SK-N-SH (cell line): ENCODE measurements around the gene HP. TPM values are rescaled to one million over a fixed set of nuclear protein-coding genes. Genes with fewer than 3 reads are reported as not detected.

Experiments
- CTCF ChIA-PET: fragments of 300-600, 350-600 bp; formaldehyde crosslinking; extraction: SDS; loops from one replicate; lab custom pipeline; 2021; lab: Yijun Ruan, JAX
- POLR2A ChIA-PET: fragments of 350-600 bp; sonication (Branson Sonifier 250); formaldehyde crosslinking; extraction: SDS; loops from one replicate; lab custom pipeline; 2020; ENCODE audit warnings: antibody characterized with exemption, inconsistent platforms; lab: Yijun Ruan, JAX
- DNase-seq: peaks from one replicate; pipeline ENCODE4 v3.0.0; 2012
- H2AFZ ChIP-seq: fragments of 200-600 bp; sonication (generic); 2 replicates; pipeline ENCODE4 v1.8.1; 2016; ENCODE audit warnings: antibody characterized with exemption, mild to moderate bottlenecking, low read depth
- H3F3A ChIP-seq: fragments of 200-600 bp; sonication (generic); replicated peaks from 2 replicates; pipeline ENCODE3; 2016; ENCODE audit warnings: antibody characterized with exemption, mild to moderate bottlenecking; ENCODE audit not compliant: insufficient read depth
- H3K27ac ChIP-seq, 2 experiments: fragments of 200-500 bp in 1 of 2; fragments of 200-600 bp in 1 of 2; sonication (Bioruptor generic) in 1 of 2; sonication (generic), shearing (Covaris generic) in 1 of 2; 2 replicates each; pipeline versions ENCODE4 v1.5.1 to v1.6.1; 2014 to 2016; ENCODE audit warnings: low read depth in 2 of 2, inconsistent platforms in 1 of 2, low read length in 1 of 2, mild to moderate bottlenecking in 1 of 2, mixed read lengths in 1 of 2
- H3K27me3 ChIP-seq: fragments of 200-600 bp; sonication (generic), shearing (Covaris generic); 2 replicates; pipeline ENCODE4 v1.6.1; 2016; ENCODE audit warnings: mixed run types; ENCODE audit not compliant: insufficient read depth
- H3K36me3 ChIP-seq, 2 experiments: fragments of 200-500 bp in 1 of 2; fragments of 200-600 bp in 1 of 2; sonication (Bioruptor generic) in 1 of 2; sonication (generic) in 1 of 2; replicated peaks in 1 of 2; 2 replicates each; pipeline versions ENCODE3 to v1.5.1; 2014 to 2016; ENCODE audit warnings: low read length in 1 of 2, mild to moderate bottlenecking in 1 of 2; ENCODE audit not compliant: insufficient read depth in 2 of 2, control insufficient read depth in 1 of 2
- H3K4me1 ChIP-seq, 2 experiments: fragments of 200-500 bp in 1 of 2; fragments of 200-600 bp in 1 of 2; sonication (Bioruptor generic) in 1 of 2; sonication (generic), shearing (Covaris generic) in 1 of 2; 2 replicates each; pipeline versions ENCODE4 v1.5.1 to v1.6.1; 2014 to 2016; ENCODE audit warnings: low read depth in 1 of 2, low read length in 1 of 2, mixed run types in 1 of 2; ENCODE audit not compliant: insufficient read depth in 2 of 2, control insufficient read depth in 1 of 2
- H3K4me2 ChIP-seq: fragments of 200-600 bp; sonication (generic), shearing (Covaris generic); 2 replicates; pipeline ENCODE4 v1.6.1; 2017; ENCODE audit warnings: mixed run types
- H3K4me3 ChIP-seq, 2 experiments: fragments of 200-500 bp in 1 of 2; fragments of 200-600 bp in 1 of 2; sonication (Bioruptor generic) in 1 of 2; sonication (generic), shearing (Covaris generic) in 1 of 2; 2 replicates each; pipeline versions ENCODE4 v1.5.1 to v1.8.1; 2014 to 2016; ENCODE audit warnings: low read depth in 2 of 2, inconsistent platforms in 1 of 2, low read length in 1 of 2, mild to moderate bottlenecking in 1 of 2, mixed read lengths in 1 of 2, moderate library complexity in 1 of 2
- H3K79me2 ChIP-seq: fragments of 200-600 bp; sonication (generic); 2 replicates; pipeline ENCODE4 v1.8.1; 2017; ENCODE audit warnings: mild to moderate bottlenecking; ENCODE audit not compliant: insufficient read depth
- H3K9ac ChIP-seq: fragments of 200-600 bp; sonication (generic); 2 replicates; pipeline ENCODE4 v1.6.1; 2017; ENCODE audit warnings: mixed run types
- H3K9me2 ChIP-seq: fragments of 200-600 bp; sonication (generic); 2 replicates; pipeline ENCODE4 v1.6.1; 2017; ENCODE audit warnings: mixed run types
- H3K9me3 ChIP-seq: fragments of 200-600 bp; sonication (generic); 2 replicates; pipeline ENCODE4 v1.6.1; 2017; ENCODE audit warnings: mixed run types, mild to moderate bottlenecking, moderate library complexity
- H4K20me1 ChIP-seq: fragments of 200-600 bp; sonication (generic); 2 replicates; pipeline ENCODE4 v1.6.1; 2017; ENCODE audit warnings: mild to moderate bottlenecking, mixed run types; ENCODE audit not compliant: insufficient read depth
- EP300 ChIP-seq, 2 experiments: IDR thresholded peaks; 2 replicates each; pipeline versions ENCODE4 v1.4.0 to v1.6.1; 2012; ENCODE audit warnings: borderline replicate concordance in 1 of 2, low read depth in 1 of 2, low read length in 1 of 2
- FOXJ3 ChIP-seq: sonication (generic); formaldehyde crosslinking; IDR thresholded peaks from 2 replicates; pipeline ENCODE4 v1.5.1; 2020; ENCODE audit warnings: mild to moderate bottlenecking, missing genetic modification reagents
- GABPA ChIP-seq: IDR thresholded peaks from 2 replicates; pipeline ENCODE4 v1.4.0; 2012; ENCODE audit warnings: low read depth, mild to moderate bottlenecking
- GATA2 ChIP-seq: sonication (generic); formaldehyde crosslinking; IDR thresholded peaks from 2 replicates; pipeline ENCODE4 v1.5.0; 2020; ENCODE audit warnings: mild to moderate bottlenecking, missing genetic modification reagents
- MAX ChIP-seq: IDR thresholded peaks from 2 replicates; pipeline ENCODE4 v1.4.0; 2012; ENCODE audit warnings: low read depth
- MXI1 ChIP-seq: IDR thresholded peaks from 2 replicates; pipeline ENCODE4 v1.6.1; 2012; ENCODE audit warnings: mild to moderate bottlenecking, low read depth, low read length, improper control_type of control experiment
- NFIC ChIP-seq: IDR thresholded peaks from 2 replicates; pipeline ENCODE4 v1.4.0; 2012; ENCODE audit warnings: borderline replicate concordance
- NRF1 ChIP-seq: IDR thresholded peaks from 2 replicates; pipeline ENCODE4 v1.6.1; 2012; ENCODE audit warnings: low read depth, mild to moderate bottlenecking, low read length
- POLR2AphosphoS5 ChIP-seq: IDR thresholded peaks from 2 replicates; pipeline ENCODE4 v1.6.1; 2012; ENCODE audit warnings: low read depth, low read length
- RAD21 ChIP-seq: IDR thresholded peaks from 2 replicates; pipeline ENCODE4 v1.6.1; 2012; ENCODE audit warnings: mild to moderate bottlenecking, low read length
- REST ChIP-seq: IDR thresholded peaks from 2 replicates; pipeline ENCODE4 v1.6.1; 2012; ENCODE audit warnings: mild to moderate bottlenecking, low read depth, low read length, moderate library complexity
- SIN3A ChIP-seq: IDR thresholded peaks from 2 replicates; pipeline ENCODE4 v1.6.1; 2012; ENCODE audit warnings: low read depth, mild to moderate bottlenecking, low read length, moderate library complexity, borderline replicate concordance
- TCF12 ChIP-seq: IDR thresholded peaks from 2 replicates; pipeline ENCODE4 v1.4.0; 2012
- YY1 ChIP-seq: IDR thresholded peaks from 2 replicates; pipeline ENCODE4 v1.4.0; 2012; ENCODE audit warnings: low read depth, mild to moderate bottlenecking
- ZBTB33 ChIP-seq: IDR thresholded peaks from 2 replicates; pipeline ENCODE4 v1.4.0; 2012; ENCODE audit warnings: low read depth, borderline replicate concordance
- WGBS: methylation state at CpG from one replicate; pipeline ENCODE4 v1.1.6; 2017; ENCODE audit warnings: low lambda C conversion rate; 5-methylcytosine and 5-hydroxymethylcytosine counted together
- polyA plus RNA-seq, 3 experiments: library from polyadenylated mRNA; depleted of rRNA; stranded (reverse); fragments of >200 nt; gene quantifications; 2 replicates each; pipeline ENCODE4 v1.2.3, GENCODE V29; 2012
- TF ChIP-seq, protein P1 (sequence below): fragments of 150-350 bp; IDR thresholded peaks from 2 replicates; pipeline ENCODE4 v1.6.1; 2017; ENCODE audit warnings: antibody characterized with exemption, low read length, low read depth, borderline replicate concordance
- TF ChIP-seq, protein P2 (sequence below): IDR thresholded peaks from 2 replicates; pipeline ENCODE4 v1.4.0; 2012; ENCODE audit warnings: low read depth, borderline replicate concordance

HP gene
- polyA plus RNA-seq, 1 of the 3 experiments (the other 2 are of a cell fraction) = not detected

GRCh38 chr16:72036098-72036497, 18.2 kb upstream of the HP start (continued):
- TF ChIP-seq ZBTB33 (no peak), RAD21 (no peak), GATA2 (CRISPR knock-in tag) (no peak), SIN3A (no peak), YY1 (no peak), NFIC (no peak), TCF12 (no peak), NRF1 (no peak), POLR2AphosphoS5 (no peak)
- TF ChIP-seq, protein P1, sequence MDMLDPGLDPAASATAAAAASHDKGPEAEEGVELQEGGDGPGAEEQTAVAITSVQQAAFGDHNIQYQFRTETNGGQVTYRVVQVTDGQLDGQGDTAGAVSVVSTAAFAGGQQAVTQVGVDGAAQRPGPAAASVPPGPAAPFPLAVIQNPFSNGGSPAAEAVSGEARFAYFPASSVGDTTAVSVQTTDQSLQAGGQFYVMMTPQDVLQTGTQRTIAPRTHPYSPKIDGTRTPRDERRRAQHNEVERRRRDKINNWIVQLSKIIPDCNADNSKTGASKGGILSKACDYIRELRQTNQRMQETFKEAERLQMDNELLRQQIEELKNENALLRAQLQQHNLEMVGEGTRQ = no peak

GRCh38 chr16:72042157-72042660, 12.1 kb upstream of the HP start:
- no peak overlapping the region for H3K4me3 ChIP-seq
- ChIA-PET POLR2A (no interaction called here), CTCF (no interaction called here)
- no peak for DNase-seq
- H3K4me1 ChIP-seq = no peaks in the 10 kb centered on the region
- H3K4me2 ChIP-seq = no peak overlapping the region
- H3K9ac ChIP-seq = no peak overlapping the region
- H3K79me2 ChIP-seq = no peaks in the 10 kb centered on the region; the same call in 1 of the 2 replicates
- no peak overlapping the region for H2AFZ ChIP-seq
- H4K20me1 ChIP-seq = no peaks in the 10 kb centered on the region
- no peak overlapping the region for H3K27ac ChIP-seq
- no peaks in the 10 kb centered on the region for H3K9me2 ChIP-seq
- no peaks in the 10 kb centered on the region for H3K27me3 ChIP-seq
- no peaks in the 10 kb centered on the region for H3F3A ChIP-seq
- no peaks in the 10 kb centered on the region for H3K9me3 ChIP-seq
- 52% methylated on average over 2 of the region's 2 CpGs for WGBS
- TF ChIP-seq, protein P1 = no peak
- TF ChIP-seq FOXJ3 (CRISPR knock-in tag) = no peak
- TF ChIP-seq SIN3A = no peak
- no peak for TF ChIP-seq GABPA
- no peaks in the 10 kb centered on the region for H3K36me3 ChIP-seq

DNA sequence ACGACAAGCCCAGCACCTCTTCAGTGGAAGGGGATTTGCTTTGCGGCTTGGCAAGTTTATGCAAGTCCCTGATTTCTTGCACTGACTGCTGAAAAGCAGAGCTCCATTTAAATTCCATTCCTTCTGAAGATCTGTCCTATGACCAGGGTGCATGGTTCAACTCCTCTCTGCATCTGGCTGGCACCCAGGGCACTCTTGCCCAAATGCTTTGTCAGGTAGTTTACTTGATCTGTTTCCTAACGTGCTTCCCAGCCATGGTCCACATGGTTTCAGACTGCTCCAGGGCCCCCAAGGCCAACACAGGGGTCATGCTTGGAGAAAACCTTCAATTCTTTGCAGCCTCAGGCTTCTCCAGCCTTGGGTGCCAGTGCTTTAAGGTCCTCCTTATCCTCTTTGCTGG, 11.2 kb upstream of the HP start:
- H3F3A ChIP-seq = no peaks in the 10 kb centered on the region
- ChIA-PET CTCF (no interaction called here), POLR2A (no interaction called here)
- H3K9ac ChIP-seq = no peak overlapping the region
- no peak overlapping the region for H3K4me2 ChIP-seq
- H2AFZ ChIP-seq = no peak overlapping the region
- no peak overlapping the region for H3K4me3 ChIP-seq
- no peaks in the 10 kb centered on the region for H3K9me2 ChIP-seq
- no peak overlapping the region for H3K27ac ChIP-seq
- no peaks in the 10 kb centered on the region for H3K9me3 ChIP-seq
- H3K27me3 ChIP-seq = no peaks in the 10 kb centered on the region
- no peaks in the 10 kb centered on the region; the same call in 1 of the 2 replicates for H3K79me2 ChIP-seq
- H3K36me3 ChIP-seq = no peaks in the 10 kb centered on the region
- no peaks in the 10 kb centered on the region for H3K4me1 ChIP-seq
- no peaks in the 10 kb centered on the region for H4K20me1 ChIP-seq
- no peak for DNase-seq
- WGBS = 63% methylated on average over 3 of the region's 3 CpGs
- TF ChIP-seq, protein P2, sequence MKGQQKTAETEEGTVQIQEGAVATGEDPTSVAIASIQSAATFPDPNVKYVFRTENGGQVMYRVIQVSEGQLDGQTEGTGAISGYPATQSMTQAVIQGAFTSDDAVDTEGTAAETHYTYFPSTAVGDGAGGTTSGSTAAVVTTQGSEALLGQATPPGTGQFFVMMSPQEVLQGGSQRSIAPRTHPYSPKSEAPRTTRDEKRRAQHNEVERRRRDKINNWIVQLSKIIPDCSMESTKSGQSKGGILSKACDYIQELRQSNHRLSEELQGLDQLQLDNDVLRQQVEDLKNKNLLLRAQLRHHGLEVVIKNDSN = no peak
- TF ChIP-seq FOXJ3 (CRISPR knock-in tag) (no peak), EP300 (IDR thresholded peaks at IDR 0.05; ENCODE audit: borderline replicate concordance in 1 of 2, low read depth in 1 of 2, low read length in 1 of 2) (no peak), POLR2AphosphoS5 (no peak), REST (no peak), MXI1 (no peak), GABPA (no peak), MAX (no peak)
